ENCODE measurements around the gene KDM6A. TPM values are rescaled to one million over a fixed set of nuclear protein-coding genes. Genes with fewer than 3 reads are reported as not detected.

The KDM6A gene
- polyA plus RNA-seq, 1 of the 3 experiments (the other 2 are of a cell fraction), result 7.4 TPM

- Histone ChIP-seq H2AFZ (ENCODE audit: low read depth) (no peak overlapping the region), H4K20me1 (ENCODE audit: insufficient read depth) (peaks cover 59% of the 10 kb centered on the region), H3F3A (replicated peaks; ENCODE audit: insufficient read depth) (peaks cover 19% of the 10 kb centered on the region), H3K4me2 (peak overlapping the region; percentile 45), H3K27me3 (ENCODE audit: insufficient read depth) (no peaks in the 10 kb centered on the region), H3K4me1 (ENCODE audit: control insufficient read depth in 1 of 2, insufficient read depth in 2 of 2, low read depth in 1 of 2, low read length in 1 of 2) (peaks cover 7 to 14% of the 10 kb centered on the region in 2 experiments; a peak in 3 of 4 replicates), H3K9me2 (no peaks in the 10 kb centered on the region), H3K27ac (ENCODE audit: low read depth in 2 of 2, low read length in 1 of 2) (peak overlapping the region; percentile 26 to 47; a peak in 3 of 4 replicates), H3K4me3 (ENCODE audit: low read depth in 2 of 2, low read length in 1 of 2) (peak overlapping the region; percentile 14), H3K36me3 (replicated peaks in 1 of 2; ENCODE audit: control insufficient read depth in 1 of 2, insufficient read depth in 2 of 2, low read length in 1 of 2) (peaks cover 0 to 6% of the 10 kb centered on the region in 2 experiments), H3K9me3 (no peaks in the 10 kb centered on the region), H3K79me2 (ENCODE audit: insufficient read depth) (peaks cover 87% of the 10 kb centered on the region), H3K9ac (no peak overlapping the region)
- peak; percentile 54 for DNase-seq
- ChIA-PET POLR2A (no interaction called here), CTCF (interaction anchor here (0.8 kb wide), 1 partner anchor 41 kb away, joined by 3 read pairs; no protein-coding TSS in a partner anchor)
- WGBS (ENCODE audit: low lambda C conversion rate), result 65% methylated on average over 8 of the region's 8 CpGs
- TF ChIP-seq RFX5 (IDR thresholded peaks at IDR 0.05; ENCODE audit: low read length) (no peak), TEAD4 (IDR thresholded peaks at IDR 0.05; ENCODE audit: borderline replicate concordance, insufficient read depth) (no peak), MAX (IDR thresholded peaks at IDR 0.05; ENCODE audit: low read depth) (no peak), GATA2 (CRISPR knock-in tag; IDR thresholded peaks at IDR 0.05) (peak; percentile 71), IRF3 (IDR thresholded peaks at IDR 0.05; ENCODE audit: low read depth, low read length) (no peak)
Measured at GRCh38 chrX:44915361-44915868, 42.4 kb downstream of the KDM6A start.

- CTCF ChIA-PET, result interaction anchor here (2.5 kb wide), 1 partner anchor 19 kb away, joined by 8 read pairs; no protein-coding TSS in a partner anchor
- Histone ChIP-seq H3K27me3 (ENCODE audit: insufficient read depth) (no peaks in the 10 kb centered on the region), H3K27ac (ENCODE audit: low read depth in 2 of 2, low read length in 1 of 2) (no peak overlapping the region), H3K9me2 (no peaks in the 10 kb centered on the region), H3K36me3 (replicated peaks in 1 of 2; ENCODE audit: control insufficient read depth in 1 of 2, insufficient read depth in 2 of 2, low read length in 1 of 2) (no peaks in the 10 kb centered on the region), H3K4me2 (no peak overlapping the region), H2AFZ (ENCODE audit: low read depth) (no peak overlapping the region), H3K4me1 (ENCODE audit: control insufficient read depth in 1 of 2, insufficient read depth in 2 of 2, low read depth in 1 of 2, low read length in 1 of 2) (peaks cover 7 to 11% of the 10 kb centered on the region in 2 experiments; a peak in 3 of 4 replicates), H3K79me2 (ENCODE audit: insufficient read depth) (peaks cover 95% of the 10 kb centered on the region), H3K9me3 (no peaks in the 10 kb centered on the region), H3K4me3 (ENCODE audit: low read depth in 2 of 2, low read length in 1 of 2) (no peak overlapping the region), H3F3A (replicated peaks; ENCODE audit: insufficient read depth) (peaks cover 21% of the 10 kb centered on the region), H3K9ac (no peak overlapping the region), H4K20me1 (ENCODE audit: insufficient read depth) (peaks cover 72% of the 10 kb centered on the region)
- TF ChIP-seq MEF2A (IDR thresholded peaks at IDR 0.05; ENCODE audit: borderline replicate concordance, low read depth), result no peak
- no peak for DNase-seq
- WGBS (ENCODE audit: low lambda C conversion rate), result 87% methylated on average over 1 of the region's 1 CpG
- POLR2A ChIA-PET, result no interaction called here
Measured at GRCh38 chrX:44918722-44919121, 45.7 kb downstream of the KDM6A start.

- ChIA-PET POLR2A (no interaction called here), CTCF (no interaction called here)
- H2AFZ ChIP-seq (ENCODE audit: low read depth), result no peak overlapping the region
- H3K27ac ChIP-seq (ENCODE audit: low read depth in 2 of 2, low read length in 1 of 2), result no peak overlapping the region
- no peaks in the 10 kb centered on the region for H3K9me2 ChIP-seq
- H3K4me1 ChIP-seq (ENCODE audit: control insufficient read depth in 1 of 2, insufficient read depth in 2 of 2, low read depth in 1 of 2, low read length in 1 of 2), result no peaks in the 10 kb centered on the region; a peak in 1 of 4 replicates
- no peaks in the 10 kb centered on the region for H3K27me3 ChIP-seq (ENCODE audit: insufficient read depth)
- H3F3A ChIP-seq (replicated peaks; ENCODE audit: insufficient read depth), result peaks cover 6% of the 10 kb centered on the region
- H3K79me2 ChIP-seq (ENCODE audit: insufficient read depth), result peaks cover 96% of the 10 kb centered on the region
- H3K4me3 ChIP-seq (ENCODE audit: low read depth in 2 of 2, low read length in 1 of 2), result no peak overlapping the region
- H3K9me3 ChIP-seq, result no peaks in the 10 kb centered on the region
- no peak for DNase-seq
- no peak for TF ChIP-seq REST (IDR thresholded peaks at IDR 0.05; ENCODE audit: low read depth, low read length)
- no peak for TF ChIP-seq SMC3 (IDR thresholded peaks at IDR 0.05; ENCODE audit: low read depth, low read length)
- no peak for TF ChIP-seq GABPA (IDR thresholded peaks at IDR 0.05; ENCODE audit: low read depth)
- TF ChIP-seq ELF1 (IDR thresholded peaks at IDR 0.05), result no peak
- TF ChIP-seq MEF2A (IDR thresholded peaks at IDR 0.05; ENCODE audit: borderline replicate concordance, low read depth), result no peak
- WGBS (ENCODE audit: low lambda C conversion rate), result 94% methylated on average over 4 of the region's 4 CpGs
- H3K36me3 ChIP-seq (replicated peaks in 1 of 2; ENCODE audit: control insufficient read depth in 1 of 2, insufficient read depth in 2 of 2, low read length in 1 of 2), result no peaks in the 10 kb centered on the region
- no peak overlapping the region for H3K4me2 ChIP-seq
- H4K20me1 ChIP-seq (ENCODE audit: insufficient read depth), result peaks cover 85% of the 10 kb centered on the region
- H3K9ac ChIP-seq, result no peak overlapping the region
Measured at GRCh38 chrX:44922980-44923379, 50.0 kb downstream of the KDM6A start.
